ENCODE data around the gene PINLYP. TPM values are rescaled to one million over a fixed set of nuclear protein-coding genes. Genes with fewer than 3 reads are reported as not detected.

PINLYP gene
- total and polyA plus RNA-seq, 2 donors (not counting 1 experiment from before 2014, with no cell fraction given), result 5.1 to 14.7 TPM

GRCh38 chr19:43534816-43535761, 40.5 kb upstream of the PINLYP start:
- no peak overlapping the region for H3K4me3 ChIP-seq (replicated peaks in 1 of 4; ENCODE audit: control extremely low read depth in 1 of 4, insufficient read depth in 1 of 4, low read depth in 3 of 4, low read length in 4 of 4)
- no peak overlapping the region for H3K9ac ChIP-seq (ENCODE audit: insufficient read depth, low read length)
- no peak overlapping the region for H2AFZ ChIP-seq (ENCODE audit: low read length)
- H3K79me2 ChIP-seq (ENCODE audit: control insufficient read depth, insufficient read depth, low read length), result no peaks in the 10 kb centered on the region
- H3K9me3 ChIP-seq (ENCODE audit: control insufficient read depth, insufficient read depth, low read depth, low read length), result no peaks in the 10 kb centered on the region
- peak; percentile 60 to 61 for DNase-seq (ENCODE audit: low read depth in 2 of 2)
- TF ChIP-seq CTCF (conservative IDR thresholded peaks at IDR 0.05 in 1 of 2, IDR thresholded peaks at IDR 0.05 in 1 of 2; ENCODE audit: low read depth in 1 of 2, low read length in 2 of 2), result peak; percentile 52 to 61
- TF ChIP-seq EZH2 (IDR thresholded peaks at IDR 0.05; ENCODE audit: low read length, missing control alignments), result no peak
- no peaks in the 10 kb centered on the region for H3K27me3 ChIP-seq (ENCODE audit: control insufficient read depth, insufficient read depth, low read length)
- no peaks in the 10 kb centered on the region for H4K20me1 ChIP-seq (ENCODE audit: control insufficient read depth, extremely low read depth, insufficient read depth, low read length)
- H3K4me1 ChIP-seq (ENCODE audit: control insufficient read depth, extremely low read depth, insufficient read depth, low read length), result peaks cover 6% of the 10 kb centered on the region
- peak overlapping the region; percentile 57 for H3K27ac ChIP-seq (ENCODE audit: insufficient read depth, low read length)
- H3K4me2 ChIP-seq (ENCODE audit: extremely low read depth, insufficient read depth, low read length), result peak overlapping the region; percentile 80
- H3K36me3 ChIP-seq (ENCODE audit: control insufficient read depth, insufficient read depth, low read length), result no peaks in the 10 kb centered on the region

GRCh38 chr19:43538922-43539321, 36.7 kb upstream of the PINLYP start:
- Histone ChIP-seq H3K4me1 (ENCODE audit: control insufficient read depth, extremely low read depth, insufficient read depth, low read length) (peaks cover 3% of the 10 kb centered on the region), H4K20me1 (ENCODE audit: control insufficient read depth, extremely low read depth, insufficient read depth, low read length) (no peaks in the 10 kb centered on the region), H3K9ac (ENCODE audit: insufficient read depth, low read length) (no peak overlapping the region), H2AFZ (ENCODE audit: low read length) (no peak overlapping the region), H3K4me3 (replicated peaks in 1 of 4; ENCODE audit: control extremely low read depth in 1 of 4, insufficient read depth in 1 of 4, low read depth in 3 of 4, low read length in 4 of 4) (no peak overlapping the region), H3K36me3 (ENCODE audit: control insufficient read depth, insufficient read depth, low read length) (peaks cover 5% of the 10 kb centered on the region), H3K27me3 (ENCODE audit: control insufficient read depth, insufficient read depth, low read length) (no peaks in the 10 kb centered on the region), H3K9me3 (ENCODE audit: control insufficient read depth, insufficient read depth, low read depth, low read length) (no peaks in the 10 kb centered on the region), H3K4me2 (ENCODE audit: extremely low read depth, insufficient read depth, low read length) (no peak overlapping the region), H3K27ac (ENCODE audit: insufficient read depth, low read length) (no peak overlapping the region), H3K79me2 (ENCODE audit: control insufficient read depth, insufficient read depth, low read length) (no peaks in the 10 kb centered on the region)
- DNase-seq (ENCODE audit: low read depth in 2 of 2), result no peak
- TF ChIP-seq CTCF (conservative IDR thresholded peaks at IDR 0.05 in 1 of 2, IDR thresholded peaks at IDR 0.05 in 1 of 2; ENCODE audit: low read depth in 1 of 2, low read length in 2 of 2), result no peak
- no peak for TF ChIP-seq EZH2 (IDR thresholded peaks at IDR 0.05; ENCODE audit: low read length, missing control alignments)

GRCh38 chr19:43540381-43540780, 35.2 kb upstream of the PINLYP start:
- H3K4me3 ChIP-seq (replicated peaks in 1 of 4; ENCODE audit: control extremely low read depth in 1 of 4, insufficient read depth in 1 of 4, low read depth in 3 of 4, low read length in 4 of 4), result no peak overlapping the region
- no peaks in the 10 kb centered on the region for H3K79me2 ChIP-seq (ENCODE audit: control insufficient read depth, insufficient read depth, low read length)
- TF ChIP-seq CTCF (conservative IDR thresholded peaks at IDR 0.05 in 1 of 2, IDR thresholded peaks at IDR 0.05 in 1 of 2; ENCODE audit: low read depth in 1 of 2, low read length in 2 of 2) (no peak), EZH2 (IDR thresholded peaks at IDR 0.05; ENCODE audit: low read length, missing control alignments) (no peak)
- no peaks in the 10 kb centered on the region for H4K20me1 ChIP-seq (ENCODE audit: control insufficient read depth, extremely low read depth, insufficient read depth, low read length)
- peaks cover 7% of the 10 kb centered on the region for H3K36me3 ChIP-seq (ENCODE audit: control insufficient read depth, insufficient read depth, low read length)
- no peak overlapping the region for H3K4me2 ChIP-seq (ENCODE audit: extremely low read depth, insufficient read depth, low read length)
- no peaks in the 10 kb centered on the region for H3K4me1 ChIP-seq (ENCODE audit: control insufficient read depth, extremely low read depth, insufficient read depth, low read length)
- H3K27ac ChIP-seq (ENCODE audit: insufficient read depth, low read length), result no peak overlapping the region
- no peak overlapping the region for H3K9ac ChIP-seq (ENCODE audit: insufficient read depth, low read length)
- no peak for DNase-seq (ENCODE audit: low read depth in 2 of 2)
- no peaks in the 10 kb centered on the region for H3K9me3 ChIP-seq (ENCODE audit: control insufficient read depth, insufficient read depth, low read depth, low read length)
- no peak overlapping the region for H2AFZ ChIP-seq (ENCODE audit: low read length)
- H3K27me3 ChIP-seq (ENCODE audit: control insufficient read depth, insufficient read depth, low read length), result no peaks in the 10 kb centered on the region
